Esophagus muscularis mucosa (tissue), 3 donors: ENCODE data around the gene EP400.

ENCODE experiments used
- CTCF ChIP-seq, 3 experiments: fragments of 200-600 bp in 2 of 3; fragments of 450-650 bp in 1 of 3; sonication (generic) in 2 of 3; IDR thresholded peaks; one replicate each; pipeline ENCODE4 v1.5.1; 2017 to 2019; ENCODE audit warnings: antibody characterized with exemption in 3 of 3, mild to moderate bottlenecking in 2 of 3, moderate library complexity in 1 of 3
- POLR2A ChIP-seq: fragments of 450-650 bp; IDR thresholded peaks from one replicate; pipeline ENCODE4 v1.6.1; 2017; ENCODE audit warnings: antibody characterized with exemption, moderate library complexity, mild to moderate bottlenecking, low read depth

GRCh38 chr12:132043770-132044467 lies 94.2 kb downstream of the EP400 start:
- TF ChIP-seq CTCF (IDR thresholded peaks at IDR 0.05): no peak
- no peak for TF ChIP-seq POLR2A
